Subcutaneous abdominal adipose tissue (tissue), 5 donors: ENCODE data around the gene ADARB2.
"Not testable (repeated sequence)": the region's sequence is repeated elsewhere in the genome, so short reads cannot be mapped to it uniquely, and the experiment has no call there.

Experiments
- H3K27ac ChIP-seq: one replicate; pipeline ENCODE4 v1.7.0; 2013; ENCODE audit warnings: low read depth, mild to moderate bottlenecking, inconsistent platforms, low read length, moderate library complexity
- H3K27me3 ChIP-seq, 5 donors: one replicate each; pipeline ENCODE4 v1.7.0; 2013; ENCODE audit warnings: low read length in 5 of 5, inconsistent platforms in 1 of 5; ENCODE audit not compliant: control insufficient read depth in 5 of 5, insufficient read depth in 4 of 5
- H3K36me3 ChIP-seq, 5 donors: one replicate each; pipeline ENCODE4 v1.7.0; 2013; ENCODE audit warnings: low read length in 5 of 5; ENCODE audit not compliant: control insufficient read depth in 5 of 5, insufficient read depth in 5 of 5
- H3K4me1 ChIP-seq, 5 donors: one replicate each; pipeline ENCODE4 v1.7.0; 2013; ENCODE audit warnings: low read length in 5 of 5, mild to moderate bottlenecking in 3 of 5, moderate library complexity in 1 of 5; ENCODE audit not compliant: control insufficient read depth in 5 of 5, insufficient read depth in 5 of 5
- H3K4me3 ChIP-seq, 5 donors: one replicate each; pipeline ENCODE4 v1.7.0; 2013; ENCODE audit warnings: low read length in 5 of 5, low read depth in 1 of 5
- H3K9ac ChIP-seq, 5 donors: one replicate each; pipeline ENCODE4 v1.7.0; 2013; ENCODE audit warnings: low read length in 5 of 5, mild to moderate bottlenecking in 4 of 5, moderate library complexity in 3 of 5
- H3K9me3 ChIP-seq, 5 donors: one replicate each; pipeline ENCODE4 v1.7.0; 2013; ENCODE audit warnings: low read length in 5 of 5; ENCODE audit not compliant: control insufficient read depth in 5 of 5
- donor health status: healthy.
- donor health status: healthy.
- donor health status: healthy.
- donor health status: healthy.
- donor health status: healthy.

ADARB2 gene

DNA sequence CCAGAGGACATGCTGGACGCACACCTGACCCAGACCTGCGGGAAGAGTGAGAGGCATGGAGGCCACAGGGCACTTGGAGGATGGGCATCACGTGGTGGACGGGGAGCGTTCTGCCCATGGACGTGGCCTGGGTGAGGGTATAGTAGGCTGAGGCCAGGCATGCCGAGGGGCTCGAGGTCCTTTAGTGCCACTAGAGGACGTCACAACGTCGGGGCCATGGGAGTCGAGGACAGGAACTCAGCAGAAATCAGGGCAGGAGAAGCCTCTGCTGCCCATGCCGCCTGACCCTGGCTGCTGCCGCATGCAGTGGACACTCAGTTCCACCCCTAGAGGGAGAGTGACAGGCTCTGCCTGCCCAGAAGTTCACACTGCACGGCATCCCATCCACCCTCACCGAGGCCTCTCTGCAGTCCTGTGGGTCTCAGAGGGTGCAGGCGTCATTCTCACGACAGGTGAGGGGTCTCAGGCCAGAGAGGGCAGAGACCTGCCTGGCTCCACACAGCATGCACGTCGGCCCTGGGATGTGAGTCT lies 198.7 kb downstream of the ADARB2 start:
- Histone ChIP-seq H3K9me3 (no peaks in the 10 kb centered on the region), H3K27me3 (peaks cover 0 to 5% (median 3%) of the 10 kb centered on the region in 5 donors), H3K36me3 (no peaks in the 10 kb centered on the region), H3K4me1 (no peaks in the 10 kb centered on the region), H3K9ac (no peak overlapping the region), H3K4me3 (no peak overlapping the region), H3K27ac (no peak overlapping the region)

DNA sequence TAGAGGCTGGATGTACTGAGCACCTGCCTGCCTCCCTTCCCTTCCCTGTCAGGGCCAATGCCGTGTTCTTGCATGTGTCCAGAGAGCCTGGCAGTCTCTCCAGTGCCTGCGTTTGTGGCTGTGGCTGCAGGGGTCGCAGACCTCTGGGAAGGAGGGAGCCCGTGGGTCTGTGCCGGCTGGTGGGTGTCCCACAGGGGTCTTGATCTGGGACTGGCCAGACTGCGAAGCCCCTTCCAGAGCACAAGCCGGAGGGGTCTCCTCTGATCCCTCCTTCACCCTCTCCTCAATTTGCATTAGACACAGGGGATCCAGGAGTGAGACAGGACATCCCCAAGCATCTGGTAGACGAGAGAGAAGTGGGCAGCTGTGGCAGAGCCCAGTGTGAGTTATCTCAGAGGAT lies 199.2 kb downstream of the ADARB2 start:
- H3K4me3 ChIP-seq: no peak overlapping the region
- H3K27me3 ChIP-seq: peaks cover 0 to 5% (median 3%) of the 10 kb centered on the region in 5 donors
- H3K27ac ChIP-seq: no peak overlapping the region
- no peak overlapping the region for H3K9ac ChIP-seq
- no peaks in the 10 kb centered on the region for H3K9me3 ChIP-seq
- no peaks in the 10 kb centered on the region for H3K4me1 ChIP-seq
- H3K36me3 ChIP-seq: no peaks in the 10 kb centered on the region

DNA sequence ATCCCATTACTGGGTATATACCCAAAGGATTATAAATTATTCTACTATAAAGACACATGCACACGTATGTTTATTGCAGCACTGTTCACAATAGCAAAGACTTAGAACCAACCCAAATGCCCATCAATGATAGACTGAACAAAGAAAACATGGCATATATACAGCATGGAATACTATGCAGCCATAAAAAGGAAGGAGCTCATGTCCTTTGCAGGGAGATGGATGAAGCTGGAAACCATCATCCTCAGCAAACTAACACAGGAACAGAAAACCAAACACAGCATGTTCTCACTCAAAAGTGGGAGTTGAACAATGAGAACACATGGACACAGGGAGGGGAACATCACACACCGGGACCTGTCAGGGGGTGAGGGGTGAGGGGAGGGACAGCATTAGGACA lies 199.9 kb downstream of the ADARB2 start:
- H3K4me3 ChIP-seq, H3K27ac ChIP-seq, H3K9ac ChIP-seq, H3K27me3 ChIP-seq, H3K9me3 ChIP-seq, H3K4me1 ChIP-seq, H3K36me3 ChIP-seq: not testable (repeated sequence)

DNA sequence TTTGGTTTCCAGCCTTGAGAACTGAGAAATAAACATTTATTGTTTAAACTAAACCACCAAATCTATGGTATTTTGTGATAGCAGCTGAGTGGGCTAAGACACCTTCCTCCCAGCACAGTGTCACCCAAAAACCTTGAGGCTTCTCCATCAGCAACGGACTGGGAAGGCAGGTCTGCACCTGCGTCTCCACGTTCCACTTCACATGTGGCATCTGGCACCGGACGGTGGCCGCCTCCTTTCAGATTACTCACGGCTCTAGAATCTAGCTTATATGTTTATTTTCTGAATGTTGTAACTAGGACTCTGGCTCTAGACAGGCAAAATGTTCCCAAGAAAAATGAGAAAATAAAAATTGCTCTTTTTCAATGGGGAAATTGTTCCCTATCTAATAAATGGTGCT lies 201.0 kb downstream of the ADARB2 start:
- Histone ChIP-seq H3K9ac (no peak overlapping the region), H3K9me3 (no peaks in the 10 kb centered on the region), H3K4me1 (no peaks in the 10 kb centered on the region), H3K27me3 (peaks cover 0 to 13% (median 7%) of the 10 kb centered on the region in 5 donors), H3K4me3 (no peak overlapping the region), H3K27ac (no peak overlapping the region), H3K36me3 (no peaks in the 10 kb centered on the region)

DNA sequence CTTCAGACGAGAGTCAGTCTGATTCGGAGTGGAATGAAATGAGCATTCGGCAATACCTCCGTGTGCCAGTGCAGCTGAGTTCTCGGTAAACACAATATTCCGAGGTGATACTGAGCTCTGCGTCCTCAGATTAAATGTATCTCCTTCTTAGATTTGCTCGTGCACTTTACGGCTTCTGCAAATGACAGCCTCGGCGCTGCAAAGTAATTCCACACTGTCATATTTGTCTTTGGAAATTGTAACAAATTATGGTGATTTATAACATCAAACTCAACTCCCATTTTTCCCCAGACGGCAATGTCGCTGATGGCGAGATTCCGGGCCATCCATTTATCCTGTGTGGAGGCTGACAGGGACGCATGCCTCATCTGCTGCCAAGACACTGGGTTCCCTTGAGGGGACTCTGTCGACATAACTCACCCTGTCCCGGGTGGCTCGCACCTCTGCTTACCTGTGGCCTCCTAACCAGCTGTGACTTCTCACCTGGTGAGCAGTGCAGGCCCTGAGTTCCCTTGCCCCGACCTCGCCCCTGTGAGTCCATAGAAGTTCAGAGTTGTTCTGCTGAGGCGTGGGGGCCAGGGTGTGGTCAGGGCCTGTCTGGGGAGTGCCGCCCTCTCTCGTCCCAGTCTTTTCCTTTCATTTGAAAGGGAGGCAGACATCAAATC lies 201.9 kb downstream of the ADARB2 start:
- H3K4me1 ChIP-seq: no peaks in the 10 kb centered on the region
- no peak overlapping the region for H3K4me3 ChIP-seq
- H3K9ac ChIP-seq: no peak overlapping the region
- H3K27me3 ChIP-seq: peaks cover 0 to 15% (median 7%) of the 10 kb centered on the region in 5 donors
- H3K36me3 ChIP-seq: no peaks in the 10 kb centered on the region
- no peaks in the 10 kb centered on the region for H3K9me3 ChIP-seq
- H3K27ac ChIP-seq: no peak overlapping the region

DNA sequence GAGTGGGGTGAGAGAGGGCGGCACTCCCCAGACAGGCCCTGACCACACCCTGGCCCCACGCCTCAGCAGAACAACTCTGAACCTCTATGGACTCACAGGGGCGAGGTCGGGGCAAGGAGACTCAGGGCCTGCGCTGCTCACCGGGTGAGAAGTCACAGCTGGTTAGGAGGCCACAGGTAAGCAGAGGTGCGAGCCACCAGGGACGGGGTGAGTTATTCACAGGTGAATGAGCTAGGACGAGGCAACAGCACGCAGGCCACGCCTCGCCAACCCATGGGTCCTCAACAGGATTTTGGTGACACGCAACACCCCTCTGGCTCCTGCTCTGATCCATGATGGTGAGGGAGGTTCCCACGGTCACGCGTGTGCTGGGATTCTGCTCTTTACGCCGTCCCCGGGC lies 202.5 kb downstream of the ADARB2 start:
- H3K36me3 ChIP-seq: no peaks in the 10 kb centered on the region
- H3K27ac ChIP-seq: no peak overlapping the region
- no peak overlapping the region for H3K9ac ChIP-seq
- no peaks in the 10 kb centered on the region for H3K9me3 ChIP-seq
- H3K4me3 ChIP-seq: no peak overlapping the region
- peaks cover 0 to 18% (median 10%) of the 10 kb centered on the region in 5 donors for H3K27me3 ChIP-seq
- no peaks in the 10 kb centered on the region for H3K4me1 ChIP-seq

DNA sequence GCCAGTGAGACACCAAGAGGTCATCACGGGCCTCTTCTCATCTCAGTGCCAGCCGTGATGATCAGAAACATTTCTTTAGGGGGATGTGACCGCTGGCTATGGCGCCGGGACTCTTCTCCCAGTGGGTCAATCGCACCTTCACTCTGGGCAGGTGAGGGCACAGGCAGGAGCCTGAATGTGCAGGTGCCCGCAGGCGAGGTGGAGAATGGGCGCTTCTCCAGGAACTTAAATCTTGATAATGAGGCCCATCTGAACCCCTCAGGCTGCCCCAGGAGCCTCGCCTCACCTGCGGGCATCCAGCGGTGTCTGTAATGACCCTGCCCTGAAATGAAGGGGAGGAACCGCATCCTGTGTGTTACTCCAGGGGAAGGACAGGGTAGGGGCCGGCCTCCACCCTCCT lies 204.7 kb downstream of the ADARB2 start:
- Histone ChIP-seq H3K9ac (no peak overlapping the region), H3K36me3 (no peaks in the 10 kb centered on the region), H3K27ac (no peak overlapping the region), H3K9me3 (no peaks in the 10 kb centered on the region), H3K27me3 (peaks cover 0 to 27% (median 10%) of the 10 kb centered on the region in 5 donors), H3K4me1 (no peaks in the 10 kb centered on the region), H3K4me3 (no peak overlapping the region)

DNA sequence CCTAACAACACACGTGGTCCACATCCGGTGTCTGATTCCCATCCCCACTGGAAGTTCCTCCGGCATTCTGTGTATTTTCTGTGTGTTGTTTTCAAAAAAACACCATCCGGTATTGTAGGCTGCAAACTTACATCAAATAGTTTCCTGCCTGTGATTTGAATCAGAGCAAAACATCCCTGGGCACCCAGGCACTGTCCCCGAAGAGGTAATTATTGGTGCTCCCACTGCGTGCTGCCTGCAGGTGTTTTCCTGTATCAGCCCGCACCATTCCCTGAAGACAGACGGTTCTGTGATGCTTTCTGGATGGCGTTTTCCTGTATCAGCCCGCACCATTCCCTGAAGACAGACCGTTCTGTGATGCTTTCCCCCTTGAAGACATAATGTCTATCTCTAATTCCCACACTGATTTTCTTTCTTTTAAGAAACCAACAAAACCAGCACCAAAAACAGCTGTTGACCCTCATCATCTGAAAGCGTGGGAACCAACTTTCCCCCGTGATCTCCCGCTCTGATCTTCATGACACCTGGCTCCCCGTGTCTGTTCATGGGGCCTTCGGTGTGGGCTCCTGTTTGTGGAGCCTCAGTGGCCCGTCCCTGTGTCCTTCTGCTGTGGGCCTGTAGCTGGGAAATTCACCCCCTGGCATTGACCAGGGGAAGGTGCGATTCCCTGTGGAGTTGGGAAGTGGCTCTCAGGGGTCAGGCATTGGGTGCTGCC lies 205.3 kb downstream of the ADARB2 start:
- Histone ChIP-seq H3K4me1 (no peaks in the 10 kb centered on the region), H3K4me3 (no peak overlapping the region), H3K27me3 (peaks cover 0 to 28% (median 10%) of the 10 kb centered on the region in 5 donors), H3K27ac (no peak overlapping the region), H3K9me3 (no peaks in the 10 kb centered on the region), H3K9ac (no peak overlapping the region), H3K36me3 (no peaks in the 10 kb centered on the region)

DNA sequence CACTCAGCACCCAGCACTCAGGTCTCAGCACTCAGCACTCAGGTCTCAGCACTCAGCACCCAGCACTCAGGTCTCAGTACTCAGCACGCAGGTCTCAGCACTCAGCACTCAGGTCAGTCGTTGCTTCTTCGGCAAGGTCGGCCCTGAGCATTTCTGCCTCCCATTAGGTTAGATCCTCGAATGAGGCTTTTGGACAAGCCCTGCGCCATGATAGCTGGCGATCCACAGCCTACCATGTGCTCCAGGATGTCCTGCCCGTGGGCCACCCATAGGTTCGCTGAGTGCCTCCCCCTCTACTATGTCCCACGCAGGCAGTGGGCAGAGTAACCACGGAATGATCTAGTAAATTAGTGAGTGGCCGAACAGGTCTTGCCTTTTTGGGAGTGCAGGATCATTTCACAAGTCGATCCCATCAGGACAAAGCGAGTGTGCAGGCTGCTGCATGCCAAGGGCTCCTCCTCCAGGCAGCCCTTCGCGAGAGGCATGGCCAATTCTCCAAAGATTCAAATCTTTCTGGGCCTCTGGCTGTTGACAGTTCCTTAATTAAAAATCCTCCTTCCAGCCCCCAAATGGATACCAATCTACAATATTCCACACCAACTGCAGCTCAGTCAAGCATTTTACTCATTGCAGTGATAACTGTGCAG lies 206.3 kb downstream of the ADARB2 start:
- peaks cover 0 to 28% (median 14%) of the 10 kb centered on the region in 5 donors for H3K27me3 ChIP-seq
- no peaks in the 10 kb centered on the region for H3K36me3 ChIP-seq
- no peaks in the 10 kb centered on the region for H3K9me3 ChIP-seq
- H3K9ac ChIP-seq: no peak overlapping the region
- no peaks in the 10 kb centered on the region for H3K4me1 ChIP-seq
- no peak overlapping the region for H3K4me3 ChIP-seq
- H3K27ac ChIP-seq: no peak overlapping the region

DNA sequence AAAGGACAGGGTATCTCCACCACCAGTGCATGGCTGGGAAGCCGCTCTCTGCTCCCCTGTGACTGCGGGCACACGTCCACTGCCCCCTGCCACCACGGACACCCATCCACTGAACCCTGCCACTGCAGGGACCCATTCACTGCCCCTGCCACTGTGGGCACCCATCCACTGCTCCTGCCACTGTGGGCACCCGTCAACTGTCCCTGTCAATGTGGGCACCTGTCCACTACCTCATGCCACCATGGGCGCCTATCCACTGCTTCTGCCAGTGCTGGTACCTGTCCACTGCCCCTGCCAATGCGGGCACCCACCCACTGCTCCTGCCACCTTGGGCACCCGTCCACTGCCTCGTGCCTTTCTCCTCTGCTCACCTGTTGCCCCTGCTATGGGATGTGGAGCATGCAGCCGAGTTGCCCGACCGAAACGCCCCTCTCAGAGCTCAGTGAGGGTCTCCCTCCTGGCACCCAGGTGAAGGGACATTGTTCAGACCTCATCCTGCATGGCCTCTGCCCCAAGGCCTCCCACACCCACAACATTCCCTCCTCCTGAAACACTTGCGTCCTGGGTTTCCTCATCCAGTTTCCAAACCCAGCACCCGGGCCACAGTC lies 207.4 kb downstream of the ADARB2 start:
- Histone ChIP-seq H3K36me3 (no peaks in the 10 kb centered on the region), H3K4me1 (no peaks in the 10 kb centered on the region), H3K4me3 (no peak overlapping the region), H3K27me3 (peaks cover 0 to 32% (median 18%) of the 10 kb centered on the region in 5 donors), H3K9me3 (peaks cover 0 to 3% (median 0%) of the 10 kb centered on the region in 5 donors), H3K9ac (no peak overlapping the region), H3K27ac (no peak overlapping the region)
